D721Med (cell line): ENCODE data around the gene BFAR.

ENCODE experiments used
- DNase-seq: peaks from one replicate; pipeline ENCODE4 v3.0.0; 2011; ENCODE audit warnings: low spot score; ENCODE audit not compliant: insufficient read length
- FAIRE-seq: peaks from 2 replicates; lab custom pipeline; 2011; peaks lifted over from hg19 to GRCh38; lab: Jason Lieb, UNC
- CTCF ChIP-seq: IDR thresholded peaks from 2 replicates; pipeline ENCODE4 v1.5.1; 2012; ENCODE audit warnings: mild to moderate bottlenecking, control low read depth; ENCODE audit not compliant: insufficient read depth; ENCODE audit errors: missing control alignments

BFAR gene

GRCh38 chr16:14667347-14668266 lies 34.9 kb downstream of the BFAR start:
- FAIRE-seq: no peak
- no peak for TF ChIP-seq CTCF
- no peak for DNase-seq

GRCh38 chr16:14668556-14669223 lies 35.9 kb downstream of the BFAR start:
- TF ChIP-seq CTCF: no peak
- DNase-seq: no peak
- no peak for FAIRE-seq

GRCh38 chr16:14669776-14670175 lies 37.0 kb downstream of the BFAR start:
- DNase-seq: no peak
- TF ChIP-seq CTCF: no peak
- no peak for FAIRE-seq

GRCh38 chr16:14672403-14672971 lies 39.7 kb downstream of the BFAR start:
- TF ChIP-seq CTCF: no peak
- no peak for FAIRE-seq
- DNase-seq: no peak

- DNase-seq (no peak), FAIRE-seq (no peak)
- TF ChIP-seq CTCF: no peak
These were observed 43.9 kb downstream of the BFAR start for GRCh38 chr16:14676633-14677032.

- no peak for DNase-seq
- no peak for FAIRE-seq
- no peak for TF ChIP-seq CTCF
These were observed 44.9 kb downstream of the BFAR start for GRCh38 chr16:14677627-14678026.
